Panc1 (cell line): ENCODE results near the gene PXYLP1. TPM values are rescaled to one million over a fixed set of nuclear protein-coding genes. Genes with fewer than 3 reads are reported as not detected.
A peak's percentile ranks its signal among the peaks of the same experiment; 100 is the strongest.

Experiments used
- ATAC-seq: fragments of 200-7000 bp; cut with Tn5 transposase; 2 replicates; pipeline ENCODE4 v1.9.1; 2020; ENCODE audit warnings: mild to moderate bottlenecking, moderate library complexity
- BruUV-seq: library from RNA; stranded (reverse); fragments of 400-500 nt; replicated peaks from 2 replicates; lab custom pipeline; 2021; lab: Mats Ljungman, UMichigan
- CTCF ChIA-PET: fragments of 300-600 bp; sonication (Branson Sonifier 250); formaldehyde crosslinking; loops from one replicate; lab custom pipeline; 2022; ENCODE audit warnings: antibody characterized with exemption; lab: Charles Lee
- POLR2A ChIA-PET: fragments of 300-600 bp; sonication (Branson Sonifier 250); formaldehyde crosslinking; loops from one replicate; lab custom pipeline; 2022; ENCODE audit warnings: antibody characterized with exemption; lab: Charles Lee
- DNase-seq: peaks from one replicate; pipeline ENCODE4 v3.0.0-alpha.2; 2010; ENCODE audit warnings: low read depth, low spot score
- H3K27ac ChIP-seq: 2 replicates; pipeline ENCODE4 v1.5.1; 2011; ENCODE audit warnings: mild to moderate bottlenecking, low read length, inconsistent platforms
- H3K27me3 ChIP-seq: fragments of 200-500 bp; sonication (Bioruptor generic); 2 replicates; pipeline ENCODE4 v1.6.0; 2014; ENCODE audit warnings: low read length, inconsistent platforms; ENCODE audit not compliant: control insufficient read depth, insufficient read depth
- H3K36me3 ChIP-seq: fragments of 200-500 bp; sonication (Bioruptor generic); 2 replicates; pipeline ENCODE4 v1.5.1; 2014; ENCODE audit warnings: inconsistent platforms, mild to moderate bottlenecking, low read length, moderate library complexity; ENCODE audit not compliant: control insufficient read depth, insufficient read depth
- H3K4me1 ChIP-seq: 2 replicates; pipeline ENCODE4 v1.5.1; 2011; ENCODE audit warnings: inconsistent platforms, mild to moderate bottlenecking, low read length, moderate library complexity; ENCODE audit not compliant: control insufficient read depth, insufficient read depth
- H3K4me3 ChIP-seq, 2 experiments: 2 replicates each; pipeline ENCODE4 v1.5.1; 2011 to 2012; ENCODE audit warnings: low read depth in 2 of 2, low read length in 2 of 2, mild to moderate bottlenecking in 2 of 2, inconsistent platforms in 1 of 2, moderate library complexity in 1 of 2
- H3K9me3 ChIP-seq: fragments of 200-500 bp; sonication (Bioruptor generic); 2 replicates; pipeline ENCODE4 v1.5.1; 2014; ENCODE audit warnings: low read depth, mild to moderate bottlenecking, inconsistent platforms, low read length, moderate library complexity; ENCODE audit not compliant: control insufficient read depth, insufficient read depth
- CTCF ChIP-seq: fragments of 450-650 bp; IDR thresholded peaks from 2 replicates; pipeline ENCODE4 v1.5.1; 2017; ENCODE audit warnings: mild to moderate bottlenecking
- POLR2AphosphoS5 ChIP-seq: IDR thresholded peaks from 2 replicates; pipeline ENCODE4 v1.6.1; 2012; ENCODE audit warnings: mild to moderate bottlenecking, low read depth, low read length, moderate library complexity
- REST ChIP-seq, 2 experiments: IDR thresholded peaks; 2 replicates each; pipeline ENCODE4 v1.6.1; 2011 to 2012; ENCODE audit warnings: low read depth in 2 of 2, control low read depth in 1 of 2, low read length in 1 of 2, mild to moderate bottlenecking in 1 of 2, moderate library complexity in 1 of 2; ENCODE audit not compliant: insufficient read depth in 1 of 2
- SIN3A ChIP-seq: IDR thresholded peaks from 2 replicates; pipeline ENCODE4 v1.6.1; 2012; ENCODE audit warnings: low read depth, mild to moderate bottlenecking, low read length, moderate library complexity, borderline replicate concordance; ENCODE audit not compliant: insufficient read depth
- TCF7L2 ChIP-seq: IDR thresholded peaks from 2 replicates; pipeline ENCODE4 v1.6.1; 2011; ENCODE audit warnings: mild to moderate bottlenecking, low read depth, low read length, inconsistent platforms
- in situ Hi-C: cut with HindIII; loops from 2 replicates; pipeline ENCODE4 v1.10.0; 2016; ENCODE audit warnings: low sequenced_read_pairs, low pct_unique_long_range_greater_than_20kb
- intact Hi-C: fragments of 100-400 bp; cut with micrococcal nuclease; formaldehyde crosslinking; loops from one replicate; pipeline ENCODE4 v1.10.0; 2022; ENCODE audit not compliant: unreplicated experiment
- total RNA-seq: library from RNA; stranded (reverse); gene quantifications from one replicate; pipeline ENCODE4 v1.2.1, GENCODE V29; 2021; ENCODE audit not compliant: unreplicated experiment

Gene PXYLP1
- total RNA-seq, 1 experiment from 2014 or later, result 1.4 TPM

GRCh38 chr3:141331377-141332318 is 100.0 kb downstream of the PXYLP1 start:
- Histone ChIP-seq H3K9me3 (no peaks in the 10 kb centered on the region), H3K27me3 (no peaks in the 10 kb centered on the region), H3K4me1 (no peaks in the 10 kb centered on the region), H3K27ac (no peak overlapping the region), H3K4me3 (no peak overlapping the region), H3K36me3 (no peaks in the 10 kb centered on the region)
- peak; percentile 91 for ATAC-seq
- ChIA-PET CTCF (interaction anchor here (0.7 kb wide), 1 partner anchor 1113 kb away, joined by 4 read pairs; no protein-coding TSS in a partner anchor), POLR2A (interaction anchor here (0.5 kb wide), 1 partner anchor 565 kb away, joined by 6 read pairs; no protein-coding TSS in a partner anchor)
- intact Hi-C loops (no loop called here), in situ Hi-C loops (no loop called here)
- peak; percentile 94 for DNase-seq
- TF ChIP-seq POLR2AphosphoS5 (no peak), TCF7L2 (no peak), CTCF (no peak)
- BruUV-seq, result no TSS peak

GRCh38 chr3:141332416-141332815 is 100.8 kb downstream of the PXYLP1 start:
- H3K36me3 ChIP-seq, result no peaks in the 10 kb centered on the region
- no peaks in the 10 kb centered on the region for H3K27me3 ChIP-seq
- TF ChIP-seq REST (IDR thresholded peaks at IDR 0.05; ENCODE audit: insufficient read depth in 1 of 2, low read depth in 2 of 2, low read length in 1 of 2), result no peak
- TF ChIP-seq POLR2AphosphoS5, result no peak
- no peak for TF ChIP-seq CTCF
- TF ChIP-seq SIN3A, result no peak
- CTCF ChIA-PET, result no interaction called here
- POLR2A ChIA-PET, result no interaction called here
- H3K9me3 ChIP-seq, result no peaks in the 10 kb centered on the region
- intact Hi-C loops, result no loop called here
- DNase-seq (no peak), ATAC-seq (no peak)
- in situ Hi-C loops, result no loop called here
- H3K4me3 ChIP-seq, result no peak overlapping the region
- no TSS peak for BruUV-seq
- no peaks in the 10 kb centered on the region for H3K4me1 ChIP-seq
- H3K27ac ChIP-seq, result no peak overlapping the region
